Left colon (tissue), 2 donors: ENCODE results near the gene PROS1. TPM values are rescaled to one million over a fixed set of nuclear protein-coding genes. Genes with fewer than 3 reads are reported as not detected.

Experiments used
- ATAC-seq: fragments of 200-7000 bp; cut with Tn5 transposase; one replicate; pipeline ENCODE4 v1.9.1; 2020; ENCODE audit warnings: mild to moderate bottlenecking, moderate library complexity
- DNase-seq, 2 donors: peaks; one replicate each; pipeline ENCODE4 v3.0.0-alpha.2; 2020
- intact Hi-C, 2 donors: fragments of 100-400 bp; cut with DNase I in 1 of 2; cut with micrococcal nuclease in 1 of 2; formaldehyde crosslinking; loops; one replicate each; pipeline versions ENCODE4 v1.11.2 to v1.14.0; 2022; cut with DNase I, micrococcal nuclease
- long read RNA-seq: library from polyadenylated mRNA; unstranded; transcript quantifications from one replicate; pipeline ENCODE4 v2.0.0, GENCODE V29; 2021
- total RNA-seq, 2 donors: library from RNA; stranded (reverse); fragmentation: NEBNext Ultra II Directional; extraction: Animal tissue kit (Norgen Biotek cat#: 25700); gene quantifications; one replicate each; pipeline ENCODE4 v1.2.1, GENCODE V29; 2021
- donor health status: DM: no; HTN: no; CAD: no.
- donor health status: DM: yes; HTN: yes; CAD: no.

The PROS1 gene
- total RNA-seq: 10 to 100 TPM; 16.1 to 33.0 TPM
- long read RNA-seq, transcript PROS1-202 (15 exons, 3,583 nt): major isoform, 56 of 64 reads
- long read RNA-seq, transcript PROS1-212 (16 exons, 3,432 nt): minor isoform, 5 of 64 reads
- long read RNA-seq, partial matches to known transcripts: 1 of 64 reads
- long read RNA-seq, other reads (novel, unspliced or antisense): 2 of 64 reads

DNA sequence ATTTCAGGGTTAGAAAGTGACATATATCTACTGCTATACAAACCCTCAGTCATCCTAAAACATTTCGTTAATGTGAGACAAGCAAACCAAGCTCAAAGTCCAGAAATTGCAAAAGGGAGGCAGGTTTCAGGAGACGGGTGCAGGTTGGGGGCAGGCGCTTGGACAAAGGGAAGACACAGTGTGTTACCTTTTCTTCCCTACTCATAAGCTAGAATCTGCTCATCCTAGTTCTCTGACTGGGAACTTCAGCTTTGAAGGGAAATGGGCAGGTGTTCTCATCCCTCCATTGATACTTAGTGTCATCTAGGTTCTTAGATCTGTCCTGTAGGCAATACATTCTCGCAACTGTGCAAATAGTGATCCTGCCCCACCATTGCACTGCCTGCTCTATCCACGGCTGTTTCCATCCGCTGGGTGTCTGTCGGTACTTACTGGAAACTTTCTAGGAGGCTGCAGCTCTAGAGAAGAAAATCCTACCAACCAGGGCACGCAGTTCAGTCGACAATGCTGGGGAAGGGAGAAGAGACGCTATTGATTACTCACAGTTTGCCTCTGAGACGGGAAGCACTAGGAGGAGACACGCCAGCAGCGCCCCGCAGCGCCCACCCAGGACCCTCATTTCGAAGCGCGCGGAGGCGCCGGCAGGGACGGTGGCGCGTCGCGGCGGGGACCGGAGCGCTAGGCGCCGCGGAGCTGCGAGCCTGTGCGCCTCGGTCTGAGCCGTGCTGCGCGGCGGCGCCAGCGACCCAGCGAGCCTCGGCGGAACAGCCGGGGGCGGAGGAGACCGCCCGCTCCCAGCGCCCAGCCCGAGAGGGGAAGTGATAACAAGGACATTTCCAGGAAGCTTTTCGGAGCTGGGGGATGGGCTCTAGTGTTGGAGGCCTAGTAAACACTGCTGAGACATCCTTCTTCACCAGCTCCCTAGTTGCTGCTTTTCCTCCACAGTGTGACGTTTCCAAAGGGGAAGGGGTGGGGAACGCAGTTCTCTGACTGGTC is at the start of gene PROS1:
Gene PROS1 (minus strand): TSS at position 766 of the 996 bp plus-strand sequence. CDS start 147 bp downstream, at position 619.
- intact Hi-C loops: loop anchor here in 1 of 2 donors (10.0 kb wide), 1 partner anchor 91 kb away; the partner anchor contains the start of genes DHFR2 and NSUN3
- peak; percentile 86 to 87 for DNase-seq
- ATAC-seq: peak; percentile 97

DNA sequence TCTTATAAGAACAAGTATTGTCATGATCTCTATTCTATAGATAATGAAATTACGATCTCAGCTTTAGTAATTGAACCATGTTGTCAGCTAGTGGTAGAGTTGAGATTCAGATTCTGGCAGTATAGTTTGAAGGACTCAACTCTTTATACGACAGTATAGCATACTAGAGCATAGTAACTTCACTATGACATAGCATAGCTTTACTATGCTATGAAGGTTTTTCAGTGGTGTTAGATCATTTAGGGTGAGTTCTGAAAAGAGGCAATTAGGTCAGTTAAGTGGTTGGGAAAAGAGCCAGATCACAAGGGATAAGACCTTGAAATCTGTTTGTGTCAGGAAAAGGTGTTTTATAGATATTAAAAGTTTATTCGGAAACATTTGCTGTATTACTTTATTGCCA is 46.6 kb upstream of the PROS1 start:
- no peak for ATAC-seq
- DNase-seq: no peak
- intact Hi-C loops: no loop called here

DNA sequence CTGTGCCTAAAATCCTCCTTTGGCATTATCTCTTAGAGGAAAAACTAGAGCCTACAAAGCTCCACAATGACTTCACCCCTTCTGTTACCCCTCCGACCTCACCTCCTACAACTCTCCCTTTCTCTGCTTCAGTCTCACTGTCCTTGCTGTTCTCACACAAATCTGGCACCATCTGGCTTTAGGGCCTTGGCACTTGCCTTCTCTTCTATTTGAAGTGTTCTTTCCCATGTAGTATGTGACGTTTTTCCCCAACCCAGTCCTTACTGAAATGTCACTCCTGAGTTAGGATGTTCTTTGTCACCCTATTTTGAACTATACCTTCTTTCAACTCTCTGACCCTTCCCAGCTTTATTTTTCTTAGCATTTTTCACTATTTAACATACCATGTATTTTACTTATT is 46.0 kb upstream of the PROS1 start:
- ATAC-seq: no peak
- intact Hi-C loops: loop anchor here in 1 of 2 donors (10.0 kb wide), 1 partner anchor 45 kb away; the partner anchor contains the start of genes DHFR2 and NSUN3

DNA sequence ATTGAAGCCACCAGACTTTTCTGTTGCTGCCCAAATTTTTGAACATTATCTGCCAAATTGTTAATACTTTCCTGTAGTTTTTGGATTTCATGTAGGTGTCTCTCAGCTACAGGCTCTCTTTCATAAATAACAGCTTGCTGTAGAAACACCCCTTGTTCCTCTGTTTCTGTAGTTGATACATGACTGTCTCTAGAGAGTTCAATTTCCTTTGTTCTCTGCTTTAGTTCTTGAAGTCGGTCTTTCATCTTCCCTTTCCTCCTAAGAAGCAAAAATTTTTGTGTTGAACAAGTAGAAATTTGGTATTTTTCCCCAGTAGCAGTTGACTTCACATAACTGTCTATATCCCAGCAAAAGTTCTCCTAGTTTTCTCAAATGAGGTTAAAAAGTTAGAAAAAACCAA is 41.3 kb upstream of the PROS1 start:
- intact Hi-C loops: loop anchor here in 1 of 2 donors (10.0 kb wide), 1 partner anchor 50 kb away; the partner anchor contains the start of genes DHFR2 and NSUN3
- no peak for DNase-seq

More for the DNA sequence above, 46.0 kb upstream of the PROS1 start:
- DNase-seq: no peak

DNA sequence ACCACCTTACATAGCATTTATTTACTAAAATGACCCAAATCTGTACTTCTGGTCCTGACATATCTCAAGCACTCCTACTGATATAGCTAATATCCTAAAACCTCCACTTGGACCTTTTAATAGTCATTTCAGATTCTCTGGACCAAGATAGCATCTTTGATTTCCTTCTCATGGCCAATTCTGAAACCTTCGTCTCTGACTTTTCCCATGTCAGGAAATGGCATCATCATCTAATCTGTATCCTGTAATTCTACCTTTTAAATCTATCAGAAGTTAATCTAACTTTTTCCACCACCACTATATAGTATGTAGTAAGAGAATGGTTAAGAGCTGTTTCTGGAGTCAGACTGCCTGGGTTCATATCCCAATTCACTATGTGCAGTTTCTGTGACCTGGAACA is 38.5 kb upstream of the PROS1 start:
- DNase-seq: no peak
- intact Hi-C loops: loop anchor here in 1 of 2 donors (10.0 kb wide), 1 partner anchor 53 kb away; the partner anchor contains the start of genes DHFR2 and NSUN3
- ATAC-seq: no peak

More for the DNA sequence above, 41.3 kb upstream of the PROS1 start:
- ATAC-seq: no peak

DNA sequence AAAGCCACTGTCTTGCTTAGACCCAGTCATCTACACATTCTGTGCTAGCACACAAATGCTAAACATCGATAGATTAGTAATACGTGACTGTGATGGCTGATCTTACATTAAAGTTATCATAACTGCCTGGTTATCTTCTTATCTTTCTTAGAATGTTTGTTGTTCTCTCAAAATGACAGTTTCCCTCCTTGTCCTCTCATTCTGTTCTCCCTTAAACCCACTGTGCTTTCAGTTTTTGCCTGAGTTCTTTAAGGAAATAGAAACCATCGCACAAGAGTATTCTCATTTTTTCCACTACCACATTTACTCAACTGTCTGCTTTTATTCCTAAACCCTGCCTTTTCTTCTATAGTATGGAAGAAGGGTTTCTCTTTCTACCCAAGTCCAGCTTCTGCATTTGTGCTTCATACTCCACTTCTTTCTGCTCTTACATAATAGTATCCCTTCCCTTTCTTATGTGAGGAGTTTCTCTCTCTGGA is 37.6 kb upstream of the PROS1 start:
- no peak for DNase-seq
- intact Hi-C loops: loop anchor here in 1 of 2 donors (10.0 kb wide), 1 partner anchor 54 kb away; the partner anchor contains the start of genes DHFR2 and NSUN3
- ATAC-seq: no peak

DNA sequence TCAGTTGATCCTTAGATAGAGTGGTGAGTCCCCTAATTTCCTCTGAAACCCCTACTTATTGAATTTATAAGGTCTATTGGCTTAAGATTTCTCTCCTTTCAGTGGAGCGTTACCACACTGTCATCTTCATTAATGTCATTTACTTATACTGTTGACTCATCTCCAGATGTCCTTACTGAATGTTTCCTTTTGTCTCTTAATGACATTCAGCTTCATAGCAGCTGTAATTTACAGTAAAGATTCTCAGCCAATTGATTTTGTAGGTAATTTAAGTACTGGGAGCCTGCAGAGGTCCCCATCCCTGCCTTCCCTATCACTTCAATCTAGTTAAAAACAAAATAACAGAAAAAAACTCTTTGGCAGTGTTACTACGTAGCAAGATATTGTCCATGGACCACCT is 35.9 kb upstream of the PROS1 start:
- DNase-seq: no peak
- ATAC-seq: no peak
- intact Hi-C loops: loop anchor here in 1 of 2 donors (10.0 kb wide), 1 partner anchor 55 kb away; the partner anchor contains the start of genes DHFR2 and NSUN3

DNA sequence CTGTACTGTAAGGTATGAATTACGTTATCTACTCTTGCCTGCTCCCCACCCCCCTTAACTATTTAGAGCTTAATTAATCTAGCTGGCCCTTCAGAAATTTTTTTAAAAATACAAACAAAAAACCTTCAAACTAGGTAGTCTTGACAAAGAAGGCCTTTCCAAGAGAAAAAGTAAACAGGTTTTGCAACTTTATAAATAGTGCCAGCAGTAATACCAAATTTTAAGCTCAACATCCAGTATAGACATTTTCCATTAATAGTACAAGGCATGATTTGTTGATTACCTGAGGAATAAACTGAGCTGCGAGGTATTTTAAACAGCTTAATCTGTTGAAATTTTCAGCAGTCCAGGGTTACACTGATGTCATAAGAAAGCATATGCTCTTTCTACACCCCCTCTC is 34.6 kb upstream of the PROS1 start:
- DNase-seq (no peak), ATAC-seq (no peak)
- intact Hi-C loops: no loop called here

DNA sequence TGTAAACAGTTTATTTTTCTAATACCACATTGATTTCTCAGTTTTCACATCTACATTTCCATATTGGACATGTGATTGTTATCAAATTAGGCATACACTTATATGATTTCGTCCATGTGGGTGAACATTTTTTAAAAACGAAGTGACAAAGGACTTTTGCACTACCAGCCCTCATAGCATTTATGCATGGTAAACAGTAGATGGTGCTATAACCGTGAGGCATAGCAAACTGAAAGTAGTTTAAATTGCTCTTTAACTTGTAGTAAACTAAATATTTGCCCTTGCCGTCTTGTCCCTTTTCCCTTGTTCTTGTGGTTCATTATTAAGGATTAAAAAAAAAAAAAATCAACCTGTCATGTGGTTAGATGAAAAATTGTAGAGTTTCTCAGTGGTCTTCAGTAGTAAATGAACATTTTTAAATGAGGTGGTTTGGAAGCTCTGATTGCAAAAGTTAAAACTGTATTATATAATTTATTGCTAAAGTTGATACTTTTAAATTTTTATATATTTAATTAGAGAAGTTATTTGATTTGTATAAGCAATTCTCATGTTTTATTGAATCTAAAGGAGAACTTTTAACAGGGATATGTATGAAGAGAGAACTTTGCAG is 30.7 kb upstream of the PROS1 start:
- no peak for DNase-seq
- intact Hi-C loops: no loop called here
- ATAC-seq: peak; percentile 90

DNA sequence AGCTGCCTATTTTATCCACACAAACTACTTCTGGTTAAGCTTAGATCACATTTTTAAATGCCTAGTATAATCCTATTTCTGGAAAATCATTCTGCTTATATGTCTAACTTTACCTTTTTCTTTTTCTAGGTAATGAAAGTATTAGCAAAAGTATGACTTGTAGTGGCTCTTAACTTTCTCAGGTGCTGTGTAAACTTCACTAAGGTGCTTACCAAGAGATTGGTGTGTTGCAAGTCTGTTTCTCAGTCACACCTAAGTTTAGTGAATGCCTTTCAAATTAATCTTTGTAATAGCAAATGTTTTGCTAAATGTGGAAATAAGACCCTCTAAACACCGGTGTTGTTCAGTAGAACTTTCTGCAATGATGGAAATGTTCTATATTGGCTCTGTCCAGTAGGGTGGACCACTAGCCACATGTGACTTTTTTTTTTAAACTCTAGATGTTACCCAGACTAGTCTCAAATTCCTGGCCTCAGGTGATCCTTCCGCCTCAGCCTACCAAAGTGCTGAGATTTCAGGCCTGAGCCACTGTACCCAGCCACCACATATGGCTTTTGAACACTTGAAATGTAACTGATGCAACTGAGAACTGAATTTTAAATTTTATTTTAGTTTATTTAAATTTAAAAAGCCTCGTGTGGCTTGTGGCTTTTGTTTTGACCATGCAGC is 28.3 kb upstream of the PROS1 start:
- intact Hi-C loops: no loop called here
- ATAC-seq (no peak), DNase-seq (no peak)

DNA sequence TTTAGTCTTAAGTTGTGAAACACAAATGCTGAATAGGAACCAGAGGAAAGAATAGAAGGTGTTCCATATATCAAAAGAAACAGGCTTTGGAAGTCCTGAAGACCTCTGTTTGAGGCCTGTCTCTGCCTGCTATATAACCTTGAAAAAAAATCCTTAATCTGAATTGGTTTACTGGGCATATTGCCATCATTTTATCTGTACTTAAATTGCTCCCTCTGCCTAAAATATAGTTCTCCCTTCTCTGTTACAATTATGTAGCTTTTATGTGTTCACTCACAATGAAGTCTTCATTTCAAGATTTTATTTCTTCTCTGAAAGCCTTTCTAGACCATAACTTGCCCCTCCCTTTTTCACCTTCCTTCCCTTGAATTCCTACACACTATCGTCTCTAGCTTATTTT is 27.5 kb upstream of the PROS1 start:
- intact Hi-C loops: no loop called here
- no peak for ATAC-seq
- DNase-seq: no peak

DNA sequence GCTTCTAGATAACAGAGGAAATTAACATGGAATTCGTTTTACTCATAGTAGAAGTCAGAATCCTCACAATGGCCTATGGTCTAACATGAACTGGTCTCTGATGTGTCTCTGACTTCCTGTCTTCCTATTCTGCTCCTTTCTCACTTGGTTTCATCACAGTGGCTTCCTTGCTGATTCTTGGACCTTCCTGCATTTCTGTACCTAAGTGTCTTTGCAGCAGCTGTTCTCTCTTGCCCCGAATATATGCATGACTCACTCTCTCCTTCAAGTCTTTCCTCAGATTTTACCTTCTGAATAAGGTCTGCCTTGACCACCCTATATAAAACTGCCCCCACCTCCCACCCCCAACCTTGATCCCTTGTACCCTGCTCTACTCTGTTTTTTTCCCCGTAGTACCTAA is 20.4 kb upstream of the PROS1 start:
- ATAC-seq (no peak), DNase-seq (no peak)
- intact Hi-C loops: no loop called here

DNA sequence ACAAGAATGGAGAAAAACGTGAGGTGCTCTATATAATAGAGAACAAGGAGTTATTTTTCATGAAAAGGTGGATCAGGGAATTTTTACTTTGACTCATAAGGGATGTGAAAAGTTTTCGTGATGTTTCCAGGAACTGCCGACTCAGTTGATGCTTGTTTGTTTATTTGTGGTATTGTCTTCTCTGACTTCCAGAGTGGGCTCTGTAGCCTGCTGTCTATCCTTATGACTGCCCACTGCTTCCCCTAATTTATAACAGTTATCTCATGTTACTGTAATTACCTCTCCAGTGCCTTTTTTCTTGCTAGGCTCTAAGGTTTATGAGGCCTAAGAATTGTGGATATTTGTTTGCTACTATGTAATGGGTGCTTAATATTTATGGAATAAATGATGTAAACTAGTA is 18.5 kb upstream of the PROS1 start:
- no peak for DNase-seq
- ATAC-seq: no peak
- intact Hi-C loops: no loop called here

DNA sequence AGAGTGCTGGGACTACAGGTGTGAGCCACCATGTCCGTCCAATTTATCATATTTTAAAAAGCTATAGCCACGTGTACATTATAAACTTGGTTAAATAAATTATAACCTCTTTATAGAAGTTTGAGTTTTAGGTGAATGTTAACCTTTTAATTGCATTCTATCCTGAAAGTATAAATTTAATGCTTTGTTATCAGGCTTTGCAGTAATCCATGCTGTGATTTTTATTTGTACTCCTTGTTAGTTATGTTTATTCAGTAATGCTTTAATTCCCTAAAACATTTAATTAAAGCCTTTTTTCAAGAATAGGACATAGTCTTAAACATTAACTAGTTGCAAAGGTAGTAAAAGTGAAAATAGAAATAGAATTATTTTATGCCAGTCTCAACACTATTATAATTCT is 17.9 kb upstream of the PROS1 start:
- intact Hi-C loops: no loop called here
- ATAC-seq (no peak), DNase-seq (no peak)

DNA sequence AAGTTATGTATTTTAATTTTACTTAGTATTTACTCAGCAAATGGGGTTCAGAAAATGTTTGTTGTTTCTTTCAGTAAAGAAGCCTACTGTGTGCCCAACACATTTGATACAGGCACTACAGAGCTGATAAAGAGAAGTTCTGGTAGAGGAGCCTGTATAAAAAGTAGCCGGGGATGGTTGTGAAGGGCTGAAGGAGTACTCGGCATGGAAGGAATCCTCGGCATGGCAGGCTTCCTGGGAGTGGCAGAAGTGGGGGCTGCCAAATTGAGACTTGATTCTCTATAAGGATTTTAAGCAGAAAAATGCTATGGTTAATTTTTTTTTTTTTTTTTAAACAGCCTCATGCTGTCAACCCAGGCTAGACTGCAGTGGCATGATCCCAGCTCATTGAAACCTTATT is 15.5 kb upstream of the PROS1 start:
- DNase-seq (no peak), ATAC-seq (no peak)
- intact Hi-C loops: no loop called here

DNA sequence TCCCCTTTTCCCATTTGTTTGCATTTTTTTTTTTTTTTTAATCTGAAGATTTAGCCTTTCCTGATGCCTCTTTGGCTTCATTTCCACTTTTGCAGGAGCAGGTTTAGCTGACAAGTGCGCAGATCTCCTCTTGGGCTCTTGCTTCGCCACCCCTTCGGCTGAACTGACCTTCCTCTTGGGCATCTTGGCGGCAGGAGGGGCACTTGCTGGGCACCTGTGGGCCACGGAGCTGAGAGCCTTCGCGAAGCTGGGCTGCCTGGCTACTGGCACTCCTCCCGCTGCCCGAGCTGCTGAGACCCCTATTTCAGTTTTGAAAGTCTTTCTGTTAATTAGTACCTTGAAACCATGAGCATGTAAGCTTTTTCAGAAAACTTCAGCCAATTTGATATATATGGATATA is 15.1 kb upstream of the PROS1 start:
- ATAC-seq: no peak
- intact Hi-C loops: no loop called here
- no peak for DNase-seq

DNA sequence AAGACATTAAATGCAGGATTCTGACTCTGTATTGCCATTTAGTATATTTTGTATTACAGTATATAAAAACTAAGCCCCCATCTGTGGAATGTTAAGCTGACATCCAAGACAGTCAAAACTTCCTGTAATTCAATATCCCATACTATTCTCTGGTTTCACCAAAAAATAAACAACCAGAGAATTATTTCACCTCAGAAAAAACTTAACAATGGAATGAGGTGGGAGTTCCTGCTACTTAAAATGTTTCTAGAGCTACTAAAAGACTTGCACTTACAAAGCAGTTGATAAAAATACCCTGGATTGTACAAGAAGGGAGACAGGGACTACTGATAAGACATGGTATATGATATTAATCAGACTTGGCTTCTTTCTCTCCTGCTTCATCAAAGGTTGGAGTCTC is 14.6 kb upstream of the PROS1 start:
- ATAC-seq (no peak), DNase-seq (no peak)
- intact Hi-C loops: no loop called here

DNA sequence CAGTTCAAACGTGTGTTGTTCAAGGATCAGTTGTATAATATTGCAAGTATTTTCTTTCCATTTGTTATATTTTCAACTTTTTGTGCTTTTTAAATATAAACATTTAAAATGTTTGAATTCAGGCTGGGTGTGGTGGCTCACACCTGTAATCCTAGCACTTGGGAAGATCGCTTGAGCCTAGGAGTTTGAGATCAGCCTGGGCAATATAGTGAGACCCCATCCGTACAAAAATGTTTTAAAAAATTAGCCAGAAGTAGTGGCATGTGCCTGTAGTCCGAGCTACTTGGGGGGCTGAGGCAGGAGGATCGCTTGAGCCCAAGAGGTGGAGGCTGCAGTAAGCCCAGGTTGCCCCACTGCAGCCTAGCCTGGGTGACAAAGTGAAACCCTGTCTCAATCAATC is 10.9 kb upstream of the PROS1 start:
- ATAC-seq (no peak), DNase-seq (no peak)
- intact Hi-C loops: no loop called here

DNA sequence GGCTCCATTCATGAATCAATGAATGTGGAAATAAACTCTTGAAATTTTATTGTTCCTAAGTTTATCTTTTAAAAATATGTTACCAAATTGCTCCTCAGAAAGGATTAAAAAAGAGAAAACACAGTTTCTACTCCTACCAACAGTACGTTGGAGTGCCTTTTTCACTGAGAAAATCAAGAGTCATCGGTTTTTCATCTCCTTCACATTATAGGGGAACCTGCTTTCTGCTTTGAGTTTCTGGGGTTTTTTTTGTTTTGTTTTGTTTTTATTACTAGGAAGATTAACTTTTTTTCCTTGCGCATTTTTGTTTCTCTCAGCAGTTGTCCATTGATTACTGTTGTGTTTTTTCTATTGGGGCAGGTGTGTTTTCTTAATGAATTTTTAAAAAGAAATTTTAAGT is 9.7 kb upstream of the PROS1 start:
- ATAC-seq (no peak), DNase-seq (no peak)
- intact Hi-C loops: no loop called here
